ENCODE results near the gene PRKCA.

DNA sequence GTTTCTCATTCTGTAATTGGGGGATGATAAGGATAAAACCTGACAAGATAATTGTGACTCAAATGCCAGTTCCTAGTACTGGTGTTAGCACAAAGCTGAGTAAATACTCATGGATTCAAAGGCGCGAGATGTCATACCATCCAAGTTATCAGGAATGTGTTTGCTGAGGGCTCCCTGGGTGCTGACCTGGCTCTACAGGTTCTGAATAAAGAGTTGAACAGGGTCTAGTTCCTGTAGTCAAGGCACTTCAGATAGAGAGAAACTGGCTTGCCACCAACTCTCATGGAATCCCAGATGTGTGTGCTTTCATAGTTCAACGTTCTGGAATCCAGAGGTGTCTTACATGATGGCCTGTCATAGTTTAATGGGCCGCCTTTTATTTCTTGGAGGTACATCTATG is 141.6 kb downstream of the PRKCA start:
- TF ChIP-seq, protein P1, sequence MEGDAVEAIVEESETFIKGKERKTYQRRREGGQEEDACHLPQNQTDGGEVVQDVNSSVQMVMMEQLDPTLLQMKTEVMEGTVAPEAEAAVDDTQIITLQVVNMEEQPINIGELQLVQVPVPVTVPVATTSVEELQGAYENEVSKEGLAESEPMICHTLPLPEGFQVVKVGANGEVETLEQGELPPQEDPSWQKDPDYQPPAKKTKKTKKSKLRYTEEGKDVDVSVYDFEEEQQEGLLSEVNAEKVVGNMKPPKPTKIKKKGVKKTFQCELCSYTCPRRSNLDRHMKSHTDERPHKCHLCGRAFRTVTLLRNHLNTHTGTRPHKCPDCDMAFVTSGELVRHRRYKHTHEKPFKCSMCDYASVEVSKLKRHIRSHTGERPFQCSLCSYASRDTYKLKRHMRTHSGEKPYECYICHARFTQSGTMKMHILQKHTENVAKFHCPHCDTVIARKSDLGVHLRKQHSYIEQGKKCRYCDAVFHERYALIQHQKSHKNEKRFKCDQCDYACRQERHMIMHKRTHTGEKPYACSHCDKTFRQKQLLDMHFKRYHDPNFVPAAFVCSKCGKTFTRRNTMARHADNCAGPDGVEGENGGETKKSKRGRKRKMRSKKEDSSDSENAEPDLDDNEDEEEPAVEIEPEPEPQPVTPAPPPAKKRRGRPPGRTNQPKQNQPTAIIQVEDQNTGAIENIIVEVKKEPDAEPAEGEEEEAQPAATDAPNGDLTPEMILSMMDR (conservative IDR thresholded peaks at IDR 0.05; ENCODE audit: low read depth, low read length) = no peak
- TF ChIP-seq EZH2 (IDR thresholded peaks at IDR 0.05; ENCODE audit: low read length, unreplicated experiment) (no peak), EZH2phosphoT487 (IDR thresholded peaks at IDR 0.05; ENCODE audit: borderline replicate concordance, low read length) (no peak)
